ENCODE measurements around the gene SLC7A6OS.
A peak's percentile ranks its signal among the peaks of the same experiment; 100 is the strongest.

Gene SLC7A6OS

GRCh38 chr16:68286153-68287074, 24.3 kb downstream of the SLC7A6OS start:
- no peak overlapping the region for H2AFZ ChIP-seq (ENCODE audit: low read depth, low read length)
- H4K91ac ChIP-seq (ENCODE audit: low read length) = no peak overlapping the region
- H3K4me2 ChIP-seq (ENCODE audit: low read length, poor library complexity, severe bottlenecking) = no peak overlapping the region
- no peak overlapping the region for H4K8ac ChIP-seq (ENCODE audit: low read length)
- H3K27ac ChIP-seq (ENCODE audit: low read length, poor library complexity, severe bottlenecking) = no peak overlapping the region
- H3K4ac ChIP-seq (ENCODE audit: low read depth in 1 of 2, low read length in 2 of 2) = no peak overlapping the region
- H2BK5ac ChIP-seq (ENCODE audit: low read depth, low read length, poor library complexity, severe bottlenecking) = no peak overlapping the region
- H2BK120ac ChIP-seq (ENCODE audit: low read depth, low read length) = no peak overlapping the region
- H2BK15ac ChIP-seq (ENCODE audit: low read depth, poor library complexity, severe bottlenecking) = no peak overlapping the region
- H3K36me3 ChIP-seq (ENCODE audit: control insufficient read depth in 1 of 2, insufficient read depth in 2 of 2, low read depth in 1 of 2, low read length in 2 of 2) = peaks cover 41 to 49% of the 10 kb centered on the region in 2 experiments
- H3K14ac ChIP-seq (ENCODE audit: low read length in 2 of 2) = no peak overlapping the region
- H3K23ac ChIP-seq (ENCODE audit: low read length in 2 of 2) = no peak overlapping the region
- no peak for DNase-seq
- H3K27me3 ChIP-seq (ENCODE audit: control insufficient read depth in 1 of 2, insufficient read depth in 1 of 2, low read length in 2 of 2) = no peaks in the 10 kb centered on the region
- 92% methylated on average over 9 of the region's 12 CpGs for WGBS
- H3K18ac ChIP-seq (ENCODE audit: low read depth in 1 of 2, low read length in 2 of 2) = no peak overlapping the region
- no peak overlapping the region for H3K9ac ChIP-seq (ENCODE audit: low read length)
- H3K9me3 ChIP-seq (ENCODE audit: control insufficient read depth, low read length) = no peaks in the 10 kb centered on the region
- H3K79me1 ChIP-seq (replicated peaks; ENCODE audit: low read length, poor library complexity, severe bottlenecking) = peaks cover 53% of the 10 kb centered on the region
- H2BK12ac ChIP-seq (ENCODE audit: low read length in 2 of 2) = no peak overlapping the region
- H3K4me1 ChIP-seq (ENCODE audit: control insufficient read depth, insufficient read depth, low read depth, low read length) = peaks cover 8% of the 10 kb centered on the region
- H2AK5ac ChIP-seq (ENCODE audit: low read length, severe bottlenecking) = no peak overlapping the region
- no peak overlapping the region for H3K4me3 ChIP-seq (ENCODE audit: insufficient read depth in 1 of 2, low read depth in 1 of 2, low read length in 2 of 2)

GRCh38 chr16:68285683-68286082, 25.1 kb downstream of the SLC7A6OS start:
- DNase-seq = no peak
- H3K9ac ChIP-seq (ENCODE audit: low read length) = no peak overlapping the region
- no peak overlapping the region for H3K4me2 ChIP-seq (ENCODE audit: low read length, poor library complexity, severe bottlenecking)
- H3K79me1 ChIP-seq (replicated peaks; ENCODE audit: low read length, poor library complexity, severe bottlenecking) = peaks cover 53% of the 10 kb centered on the region
- no peak overlapping the region for H2AK5ac ChIP-seq (ENCODE audit: low read length, severe bottlenecking)
- H3K9me3 ChIP-seq (ENCODE audit: control insufficient read depth, low read length) = no peaks in the 10 kb centered on the region
- H3K27me3 ChIP-seq (ENCODE audit: control insufficient read depth in 1 of 2, insufficient read depth in 1 of 2, low read length in 2 of 2) = no peaks in the 10 kb centered on the region
- no peak overlapping the region for H2BK120ac ChIP-seq (ENCODE audit: low read depth, low read length)
- H4K91ac ChIP-seq (ENCODE audit: low read length) = no peak overlapping the region
- H2BK15ac ChIP-seq (ENCODE audit: low read depth, poor library complexity, severe bottlenecking) = no peak overlapping the region
- no peak overlapping the region for H3K23ac ChIP-seq (ENCODE audit: low read length in 2 of 2)
- peaks cover 38 to 49% of the 10 kb centered on the region in 2 experiments for H3K36me3 ChIP-seq (ENCODE audit: control insufficient read depth in 1 of 2, insufficient read depth in 2 of 2, low read depth in 1 of 2, low read length in 2 of 2)
- H3K4ac ChIP-seq (ENCODE audit: low read depth in 1 of 2, low read length in 2 of 2) = no peak overlapping the region
- WGBS = 94% methylated on average over 3 of the region's 3 CpGs
- H3K18ac ChIP-seq (ENCODE audit: low read depth in 1 of 2, low read length in 2 of 2) = no peak overlapping the region
- H2BK5ac ChIP-seq (ENCODE audit: low read depth, low read length, poor library complexity, severe bottlenecking) = no peak overlapping the region
- H3K27ac ChIP-seq (ENCODE audit: low read length, poor library complexity, severe bottlenecking) = no peak overlapping the region
- no peak overlapping the region for H2BK12ac ChIP-seq (ENCODE audit: low read length in 2 of 2)
- no peak overlapping the region for H3K14ac ChIP-seq (ENCODE audit: low read length in 2 of 2)
- no peak overlapping the region for H3K4me3 ChIP-seq (ENCODE audit: insufficient read depth in 1 of 2, low read depth in 1 of 2, low read length in 2 of 2)
- no peak overlapping the region for H2AFZ ChIP-seq (ENCODE audit: low read depth, low read length)
- H3K4me1 ChIP-seq (ENCODE audit: control insufficient read depth, insufficient read depth, low read depth, low read length) = peaks cover 8% of the 10 kb centered on the region
- no peak overlapping the region for H4K8ac ChIP-seq (ENCODE audit: low read length)

GRCh38 chr16:68284847-68285246, 25.9 kb downstream of the SLC7A6OS start:
- no peaks in the 10 kb centered on the region for H3K9me3 ChIP-seq (ENCODE audit: control insufficient read depth, low read length)
- H3K14ac ChIP-seq (ENCODE audit: low read length in 2 of 2) = no peak overlapping the region
- H2BK120ac ChIP-seq (ENCODE audit: low read depth, low read length) = no peak overlapping the region
- no peak overlapping the region for H2BK12ac ChIP-seq (ENCODE audit: low read length in 2 of 2)
- no peak overlapping the region for H4K91ac ChIP-seq (ENCODE audit: low read length)
- no peak overlapping the region for H4K8ac ChIP-seq (ENCODE audit: low read length)
- H3K27me3 ChIP-seq (ENCODE audit: control insufficient read depth in 1 of 2, insufficient read depth in 1 of 2, low read length in 2 of 2) = no peaks in the 10 kb centered on the region
- peaks cover 33 to 46% of the 10 kb centered on the region in 2 experiments for H3K36me3 ChIP-seq (ENCODE audit: control insufficient read depth in 1 of 2, insufficient read depth in 2 of 2, low read depth in 1 of 2, low read length in 2 of 2)
- no peak overlapping the region for H3K4ac ChIP-seq (ENCODE audit: low read depth in 1 of 2, low read length in 2 of 2)
- no peak for DNase-seq
- no peak overlapping the region for H2BK15ac ChIP-seq (ENCODE audit: low read depth, poor library complexity, severe bottlenecking)
- H2AK5ac ChIP-seq (ENCODE audit: low read length, severe bottlenecking) = no peak overlapping the region
- no peak overlapping the region for H3K4me3 ChIP-seq (ENCODE audit: insufficient read depth in 1 of 2, low read depth in 1 of 2, low read length in 2 of 2)
- no peak overlapping the region for H3K18ac ChIP-seq (ENCODE audit: low read depth in 1 of 2, low read length in 2 of 2)
- WGBS = 100% methylated on average over 4 of the region's 5 CpGs
- H3K23ac ChIP-seq (ENCODE audit: low read length in 2 of 2) = no peak overlapping the region
- H2BK5ac ChIP-seq (ENCODE audit: low read depth, low read length, poor library complexity, severe bottlenecking) = no peak overlapping the region
- peaks cover 8% of the 10 kb centered on the region for H3K4me1 ChIP-seq (ENCODE audit: control insufficient read depth, insufficient read depth, low read depth, low read length)
- H2AFZ ChIP-seq (ENCODE audit: low read depth, low read length) = no peak overlapping the region
- no peak overlapping the region for H3K4me2 ChIP-seq (ENCODE audit: low read length, poor library complexity, severe bottlenecking)
- no peak overlapping the region for H3K9ac ChIP-seq (ENCODE audit: low read length)
- H3K79me1 ChIP-seq (replicated peaks; ENCODE audit: low read length, poor library complexity, severe bottlenecking) = peaks cover 56% of the 10 kb centered on the region
- no peak overlapping the region for H3K27ac ChIP-seq (ENCODE audit: low read length, poor library complexity, severe bottlenecking)

- H2BK120ac ChIP-seq (ENCODE audit: low read depth, low read length) = no peak overlapping the region
- no peak overlapping the region for H3K27ac ChIP-seq (ENCODE audit: low read length, poor library complexity, severe bottlenecking)
- no peak overlapping the region for H3K4ac ChIP-seq (ENCODE audit: low read depth in 1 of 2, low read length in 2 of 2)
- no peak overlapping the region for H3K4me2 ChIP-seq (ENCODE audit: low read length, poor library complexity, severe bottlenecking)
- H3K9me3 ChIP-seq (ENCODE audit: control insufficient read depth, low read length) = no peaks in the 10 kb centered on the region
- no peak overlapping the region for H3K18ac ChIP-seq (ENCODE audit: low read depth in 1 of 2, low read length in 2 of 2)
- H2BK5ac ChIP-seq (ENCODE audit: low read depth, low read length, poor library complexity, severe bottlenecking) = no peak overlapping the region
- H4K8ac ChIP-seq (ENCODE audit: low read length) = no peak overlapping the region
- no peak overlapping the region for H2BK15ac ChIP-seq (ENCODE audit: low read depth, poor library complexity, severe bottlenecking)
- no peak overlapping the region for H2AFZ ChIP-seq (ENCODE audit: low read depth, low read length)
- H3K23ac ChIP-seq (ENCODE audit: low read length in 2 of 2) = no peak overlapping the region
- H2BK12ac ChIP-seq (ENCODE audit: low read length in 2 of 2) = no peak overlapping the region
- no peak overlapping the region for H2AK5ac ChIP-seq (ENCODE audit: low read length, severe bottlenecking)
- no peak overlapping the region for H4K91ac ChIP-seq (ENCODE audit: low read length)
- no peak for DNase-seq
- H3K9ac ChIP-seq (ENCODE audit: low read length) = peak overlapping the region; percentile 51
- peaks cover 52% of the 10 kb centered on the region for H3K79me1 ChIP-seq (replicated peaks; ENCODE audit: low read length, poor library complexity, severe bottlenecking)
- peak overlapping the region in 1 of 2 experiments; percentile 1 for H3K4me3 ChIP-seq (ENCODE audit: insufficient read depth in 1 of 2, low read depth in 1 of 2, low read length in 2 of 2)
- no peak overlapping the region for H3K14ac ChIP-seq (ENCODE audit: low read length in 2 of 2)
- peaks cover 8% of the 10 kb centered on the region for H3K4me1 ChIP-seq (ENCODE audit: control insufficient read depth, insufficient read depth, low read depth, low read length)
- peaks cover 34 to 46% of the 10 kb centered on the region in 2 experiments for H3K36me3 ChIP-seq (ENCODE audit: control insufficient read depth in 1 of 2, insufficient read depth in 2 of 2, low read depth in 1 of 2, low read length in 2 of 2)
- H3K27me3 ChIP-seq (ENCODE audit: control insufficient read depth in 1 of 2, insufficient read depth in 1 of 2, low read length in 2 of 2) = no peaks in the 10 kb centered on the region
- 92% methylated on average over 9 of the region's 9 CpGs for WGBS
Observed at GRCh38 chr16:68283801-68284598, 26.7 kb downstream of the SLC7A6OS start.
